OCI-LY7 (cell line): ENCODE measurements around the gene RSBN1. TPM values are rescaled to one million over a fixed set of nuclear protein-coding genes. Genes with fewer than 3 reads are reported as not detected.

Source experiments
- BruUV-seq: library from RNA; stranded (reverse); fragments of 400-500 nt; replicated peaks from 2 replicates; lab custom pipeline; 2021; lab: Mats Ljungman, UMichigan
- CTCF ChIA-PET: fragments of 300-600 bp; sonication (Branson Sonifier 250); formaldehyde crosslinking; loops from one replicate; lab custom pipeline; 2022; ENCODE audit warnings: antibody characterized with exemption; ENCODE audit not compliant: unreplicated experiment; lab: Charles Lee
- POLR2A ChIA-PET: fragments of 300-600 bp; sonication (Branson Sonifier 250); formaldehyde crosslinking; loops from one replicate; lab custom pipeline; 2022; ENCODE audit warnings: antibody characterized with exemption; lab: Charles Lee
- DNase-seq: peaks from one replicate; pipeline ENCODE4 v3.0.0-alpha.2; 2015; ENCODE audit warnings: low spot score
- H2AFZ ChIP-seq: fragments of 200-600 bp; sonication (generic), shearing (Covaris generic); 2 replicates; pipeline ENCODE4 v1.6.1; 2014; ENCODE audit warnings: mild to moderate bottlenecking, antibody characterized with exemption, low read length, moderate library complexity
- H3K27ac ChIP-seq: fragments of 200-600 bp; sonication (generic); 2 replicates; pipeline ENCODE4 v1.5.1; 2014; ENCODE audit warnings: mixed run types, low read depth, mild to moderate bottlenecking, moderate library complexity, low read length, inconsistent platforms; ENCODE audit not compliant: poor library complexity, severe bottlenecking
- H3K36me3 ChIP-seq: fragments of 200-600 bp; sonication (generic); 2 replicates; pipeline ENCODE4 v1.6.1; 2014; ENCODE audit warnings: mild to moderate bottlenecking, antibody characterized with exemption, low read length, moderate library complexity, mixed read lengths; ENCODE audit not compliant: insufficient read depth
- H3K4me1 ChIP-seq: fragments of 200-600 bp; sonication (generic); 2 replicates; pipeline ENCODE4 v1.5.1; 2014; ENCODE audit warnings: mild to moderate bottlenecking, low read length; ENCODE audit not compliant: insufficient read depth, poor library complexity, severe bottlenecking
- H3K4me2 ChIP-seq: fragments of 200-600 bp; sonication (generic); 2 replicates; pipeline ENCODE4 v1.6.1; 2014; ENCODE audit warnings: mild to moderate bottlenecking, low read length
- H3K4me3 ChIP-seq: fragments of 200-600 bp; sonication (generic); 2 replicates; pipeline ENCODE4 v1.5.1; 2014; ENCODE audit warnings: mild to moderate bottlenecking, low read depth, low read length; ENCODE audit not compliant: poor library complexity, severe bottlenecking
- H3K79me2 ChIP-seq: fragments of 200-600 bp; sonication (generic); 2 replicates; pipeline ENCODE4 v1.6.1; 2016; ENCODE audit warnings: low read depth, mild to moderate bottlenecking, low read length, moderate library complexity, mixed read lengths; ENCODE audit not compliant: insufficient read depth
- H3K9me2 ChIP-seq: fragments of 200-600 bp; sonication (generic); 2 replicates; pipeline ENCODE4 v1.6.1; 2016; ENCODE audit warnings: mild to moderate bottlenecking, low read length, mixed read lengths; ENCODE audit not compliant: insufficient read depth
- H3K9me3 ChIP-seq: fragments of 200-600 bp; sonication (generic); 2 replicates; pipeline ENCODE4 v1.6.1; 2014; ENCODE audit warnings: mild to moderate bottlenecking, mixed run types, low read length, mixed read lengths
- H4K20me1 ChIP-seq: fragments of 200-600 bp; sonication (generic); 2 replicates; pipeline ENCODE4 v1.6.1; 2014; ENCODE audit warnings: mild to moderate bottlenecking, antibody characterized with exemption, low read length, moderate library complexity, mixed read lengths; ENCODE audit not compliant: insufficient read depth
- CTCF ChIP-seq: fragments of 200-600 bp; sonication (generic); conservative IDR thresholded peaks from 2 replicates; pipeline ENCODE4 v1.5.1; 2014; ENCODE audit warnings: mild to moderate bottlenecking, antibody characterized with exemption, low read length, moderate library complexity, mixed read lengths
- EZH2phosphoT487 ChIP-seq: fragments of 200-600 bp; sonication (generic); IDR thresholded peaks from 2 replicates; pipeline ENCODE4 v1.6.1; 2018; ENCODE audit warnings: low read depth, borderline replicate concordance, mild to moderate bottlenecking, mixed run types, antibody characterized with exemption, low read length, moderate library complexity, mixed read lengths
- intact Hi-C: fragments of 100-400 bp; cut with micrococcal nuclease; formaldehyde crosslinking; loops from one replicate; pipeline ENCODE4 v1.10.0; 2022; ENCODE audit not compliant: unreplicated experiment
- total RNA-seq, 2 experiments: library from RNA; depleted of rRNA in 1 of 2; stranded (reverse); fragments of >200 nt in 1 of 2; shearing (Covaris generic) in 1 of 2; gene quantifications; 2 replicates each; pipeline ENCODE4 v1.2.3, GENCODE V29; 2014 to 2022

RSBN1 gene
- total RNA-seq, 2 experiments from 2014 or later = 10.8 to 19.0 TPM

DNA sequence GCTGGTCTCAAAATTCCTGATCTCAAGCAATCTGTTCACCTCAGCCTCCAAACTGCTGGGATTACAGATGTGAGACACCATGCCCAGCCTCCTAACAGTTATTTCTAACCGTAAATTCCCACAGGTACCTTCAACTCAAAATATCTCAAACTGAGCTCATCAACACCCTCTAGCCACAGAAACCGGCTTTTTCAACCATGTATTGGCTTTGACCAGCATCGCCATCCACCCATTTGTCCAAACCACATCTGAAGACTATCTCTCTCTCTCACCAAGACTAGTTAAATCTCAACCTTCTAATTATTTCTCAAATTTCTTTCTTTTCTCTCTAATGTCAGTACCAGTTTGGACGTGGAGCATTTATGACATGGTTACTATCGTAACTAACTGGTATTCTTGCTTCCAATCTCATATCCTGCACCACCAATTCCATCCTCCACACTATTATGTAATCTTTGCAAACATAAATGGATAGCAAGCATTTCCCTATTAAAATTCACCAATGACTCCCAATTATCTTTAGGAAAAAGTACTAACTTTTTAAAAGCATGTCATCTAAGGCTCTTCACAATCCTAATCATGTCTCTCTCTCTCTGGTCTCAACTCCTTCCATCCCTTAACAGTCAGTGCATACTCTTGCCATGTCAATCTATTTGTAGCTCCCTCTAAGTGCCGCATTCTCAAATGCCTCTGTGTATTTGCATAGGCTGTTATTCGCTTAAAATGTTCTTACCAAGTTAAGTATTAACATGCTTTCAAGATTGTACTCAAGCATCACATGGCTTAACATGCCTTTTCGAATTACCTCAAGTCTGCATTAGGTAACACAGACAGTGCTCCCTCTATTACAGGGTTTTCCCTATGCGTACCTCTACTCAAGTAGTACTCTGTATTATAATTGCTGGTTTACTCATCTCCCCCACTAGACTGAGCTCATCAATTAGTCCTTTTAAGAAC lies 18.1 kb downstream of the RSBN1 start:
- Histone ChIP-seq H3K9me3 (no peaks in the 10 kb centered on the region), H3K79me2 (peaks cover 37% of the 10 kb centered on the region; the same call in 1 of the 2 replicates), H3K36me3 (peaks cover 59% of the 10 kb centered on the region), H4K20me1 (peaks cover 4% of the 10 kb centered on the region; the same call in 1 of the 2 replicates), H3K4me1 (peaks cover 3% of the 10 kb centered on the region), H3K4me3 (no peak overlapping the region), H3K9me2 (no peaks in the 10 kb centered on the region), H3K4me2 (no peak overlapping the region), H3K27ac (no peak overlapping the region), H2AFZ (no peak overlapping the region)
- BruUV-seq = no TSS peak
- intact Hi-C loops = no loop called here
- ChIA-PET POLR2A (interaction anchor here (1.4 to 1.8 kb wide), 2 partner anchors 10 to 11 kb away, joined by 4 read pairs; no protein-coding TSS in a partner anchor), CTCF (no interaction called here)
- TF ChIP-seq CTCF (no peak), EZH2phosphoT487 (no peak)
- DNase-seq = no peak

- CTCF ChIA-PET = no interaction called here
These were observed 19.3 kb downstream of the RSBN1 start for GRCh38 chr1:113792986-113793385.

More at GRCh38 chr1:113792986-113793385, 19.3 kb downstream of the RSBN1 start:
- H3K36me3 ChIP-seq = peaks cover 58% of the 10 kb centered on the region
- no peaks in the 10 kb centered on the region for H4K20me1 ChIP-seq
- no peak overlapping the region for H3K27ac ChIP-seq
- DNase-seq = no peak
- H2AFZ ChIP-seq = no peak overlapping the region
- H3K4me3 ChIP-seq = no peak overlapping the region
- POLR2A ChIA-PET = interaction anchor here (0.6 to 1.8 kb wide), 4 partner anchors 8 to 33 kb away, joined by 3 to 4 read pairs (median 4); no protein-coding TSS in a partner anchor
- H3K4me1 ChIP-seq = peaks cover 3% of the 10 kb centered on the region
- BruUV-seq = no TSS peak
- no peaks in the 10 kb centered on the region for H3K9me3 ChIP-seq
- H3K79me2 ChIP-seq = peaks cover 28% of the 10 kb centered on the region; the same call in 1 of the 2 replicates
- H3K9me2 ChIP-seq = no peaks in the 10 kb centered on the region
- intact Hi-C loops = no loop called here
- TF ChIP-seq EZH2phosphoT487 = no peak
- TF ChIP-seq CTCF = no peak
- no peak overlapping the region for H3K4me2 ChIP-seq
